GM12878 (cell line): ENCODE data around the gene GK. TPM values are rescaled to one million over a fixed set of nuclear protein-coding genes. Genes with fewer than 3 reads are reported as not detected.

Source experiments
- ATAC-seq: fragments of 200-7000 bp; cut with Tn5 transposase; 3 replicates; pipeline ENCODE4 v1.9.1; 2020; ENCODE audit warnings: mild to moderate bottlenecking, moderate library complexity
- BruUV-seq: library from RNA; stranded (reverse); fragments of 400-500 nt; replicated peaks from 2 replicates; lab custom pipeline; 2021; lab: Mats Ljungman, UMichigan
- CTCF ChIA-PET: fragments of 300-600 bp; sonication (Branson Sonifier 250); formaldehyde crosslinking; extraction: SDS; loops from one replicate; lab custom pipeline; 2021; ENCODE audit warnings: inconsistent platforms; lab: Yijun Ruan, JAX
- POLR2A ChIA-PET: fragments of 350-600 bp; formaldehyde crosslinking; extraction: SDS; loops from one replicate; lab custom pipeline; 2021; ENCODE audit warnings: inconsistent platforms; lab: Charles Lee
- RAD21 ChIA-PET: fragments of 300-600 bp; sonication (Branson Sonifier 250); formaldehyde crosslinking; loops from one replicate; lab custom pipeline; 2023; ENCODE audit warnings: antibody characterized with exemption; ENCODE audit not compliant: unreplicated experiment; lab: Charles Lee
- SMC1A ChIA-PET: fragments of 300-600 bp; sonication (Branson Sonifier 250); formaldehyde crosslinking; loops from one replicate; lab custom pipeline; 2023; ENCODE audit not compliant: unreplicated experiment, uncharacterized antibody; lab: Charles Lee
- DNase-seq: peaks from one replicate; pipeline ENCODE4 v3.0.0-alpha.2; 2011; ENCODE audit warnings: low read depth, low spot score
- FAIRE-seq: peaks from 3 replicates; lab custom pipeline; 2011; peaks lifted over from hg19 to GRCh38; lab: Jason Lieb, UNC
- H2AFZ ChIP-seq: 2 replicates; pipeline ENCODE4 v1.6.0; 2011; ENCODE audit warnings: low read depth, low read length, control low read depth; ENCODE audit not compliant: control insufficient read depth
- H3K27ac ChIP-seq: 2 replicates; pipeline ENCODE4 v1.5.1; 2011; ENCODE audit warnings: control low read depth; ENCODE audit not compliant: control insufficient read depth, insufficient read depth
- H3K27me3 ChIP-seq, 2 experiments: replicated peaks in 1 of 2; 2 replicates each; pipeline versions ENCODE4 v1.6.0 to v1.6.1; 2011; ENCODE audit warnings: low read length in 1 of 2; ENCODE audit not compliant: control insufficient read depth in 2 of 2, insufficient read depth in 2 of 2
- H3K36me3 ChIP-seq, 2 experiments: 2 replicates each; pipeline ENCODE4 v1.5.1; 2011; ENCODE audit warnings: low read length in 1 of 2; ENCODE audit not compliant: control insufficient read depth in 2 of 2, insufficient read depth in 2 of 2
- H3K4me1 ChIP-seq: 2 replicates; pipeline ENCODE4 v1.6.1; 2011; ENCODE audit warnings: mild to moderate bottlenecking, low read length, moderate library complexity, mixed read lengths; ENCODE audit not compliant: control insufficient read depth, insufficient read depth
- H3K4me2 ChIP-seq: 2 replicates; pipeline ENCODE4 v1.6.0; 2011; ENCODE audit warnings: control low read depth; ENCODE audit not compliant: control insufficient read depth, insufficient read depth
- H3K4me3 ChIP-seq: fragments of 200-600 bp; sonication (generic); 2 replicates; pipeline ENCODE4 v1.5.1; 2016
- H3K79me2 ChIP-seq: 2 replicates; pipeline ENCODE4 v1.6.0; 2011; ENCODE audit warnings: low read length; ENCODE audit not compliant: control insufficient read depth, insufficient read depth
- H3K9ac ChIP-seq: 2 replicates; pipeline ENCODE4 v1.8.0; 2011; ENCODE audit warnings: low read length, control low read depth, mixed read lengths; ENCODE audit not compliant: control insufficient read depth, insufficient read depth
- H3K9me3 ChIP-seq: replicated peaks from 3 replicates; pipeline ENCODE4 v1.5.1; 2011; ENCODE audit warnings: mild to moderate bottlenecking, low read length; ENCODE audit not compliant: control insufficient read depth, insufficient read depth
- H4K20me1 ChIP-seq: 2 replicates; pipeline ENCODE4 v1.6.0; 2011; ENCODE audit not compliant: control insufficient read depth, insufficient read depth
- BHLHE40 ChIP-seq, 2 experiments: fragments of 450-650 bp in 1 of 2; IDR thresholded peaks; 2 replicates each; pipeline ENCODE4 v1.6.1; 2011 to 2017; ENCODE audit warnings: low read depth in 2 of 2, borderline replicate concordance in 1 of 2, improper control_type of control experiment in 1 of 2, low read length in 1 of 2, mild to moderate bottlenecking in 1 of 2
- BMI1 ChIP-seq: fragments of 450-650 bp; IDR thresholded peaks from 2 replicates; pipeline ENCODE4 v1.6.1; 2016; ENCODE audit warnings: mild to moderate bottlenecking, moderate library complexity, borderline replicate concordance
- EGR1 ChIP-seq, 2 experiments: IDR thresholded peaks; 1 replicate in 1 of 2; 2 replicates in 1 of 2; pipeline ENCODE4 v1.6.1; 2011 to 2012; ENCODE audit warnings: low read depth in 2 of 2, low read length in 2 of 2, borderline replicate concordance in 1 of 2, mild to moderate bottlenecking in 1 of 2, moderate library complexity in 1 of 2
- ETV6 ChIP-seq, 2 experiments: fragments of 450-650 bp in 1 of 2; IDR thresholded peaks in 1 of 2; conservative IDR thresholded peaks in 1 of 2; 2 replicates each; pipeline ENCODE4 v1.6.1; 2014; ENCODE audit warnings: antibody characterized with exemption in 1 of 2, borderline replicate concordance in 1 of 2, low read depth in 1 of 2, mild to moderate bottlenecking in 1 of 2, moderate library complexity in 1 of 2
- IRF4 ChIP-seq: IDR thresholded peaks from 2 replicates; pipeline ENCODE4 v1.6.1; 2011; ENCODE audit warnings: low read depth, low read length
- MYC ChIP-seq: IDR thresholded peaks from 2 replicates; pipeline ENCODE4 v1.6.1; 2011; ENCODE audit warnings: mild to moderate bottlenecking, low read length, moderate library complexity, inconsistent platforms; ENCODE audit not compliant: insufficient read depth, insufficient replicate concordance, insufficient read length, severe bottlenecking
- SIN3A ChIP-seq: IDR thresholded peaks from 2 replicates; pipeline ENCODE4 v1.6.1; 2012; ENCODE audit warnings: low read depth, low read length, improper control_type of control experiment
- SREBF1 ChIP-seq: IDR thresholded peaks from 2 replicates; pipeline ENCODE4 v1.6.1; 2012; ENCODE audit warnings: mild to moderate bottlenecking, low read length
- TCF12 ChIP-seq: IDR thresholded peaks from 2 replicates; pipeline ENCODE4 v1.6.1; 2011; ENCODE audit warnings: low read depth, mild to moderate bottlenecking, low read length
- YY1 ChIP-seq: IDR thresholded peaks from 2 replicates; pipeline ENCODE4 v1.6.1; 2011; ENCODE audit warnings: low read depth, mild to moderate bottlenecking, low read length
- in situ Hi-C: fragments of 300-500 bp; cut with MboI; formaldehyde crosslinking; loops from 9 replicates; pipeline ENCODE4 v1.14.3; 2018; ENCODE audit warnings: mixed read lengths
- intact Hi-C: fragments of 100-400 bp; cut with micrococcal nuclease; formaldehyde crosslinking; loops from one replicate; pipeline ENCODE4 v1.14.2; 2022; ENCODE audit not compliant: unreplicated experiment
- polyA plus RNA-seq, 11 experiments: library from polyadenylated mRNA; depleted of rRNA in 4 of 11; unstranded in 6 of 11; stranded (reverse) in 5 of 11; fragments of >200 nt; fragmentation: Nextera tagmentation in 4 of 11; fragmentation: Illumina TruSeq in 1 of 11; extraction: Ambion mirVana in 4 of 11; extraction: Trizol in 1 of 11; gene quantifications; 1 replicate in 1 of 11; 2 replicates in 10 of 11; pipeline versions ENCODE4 v1.2.1 to v1.2.3, GENCODE V29; 2011 to 2016; ENCODE audit warnings: inconsistent platforms in 2 of 11, missing spikeins in 2 of 11, low read depth in 1 of 11
- total RNA-seq, 4 experiments: library from RNA; depleted of rRNA in 3 of 4; stranded (reverse); fragments of >200 nt in 3 of 4; fragmentation: Illumina TruSeq in 1 of 4; extraction: Trizol in 1 of 4; gene quantifications; 2 replicates each; pipeline versions ENCODE4 v1.2.1 to v1.2.3, GENCODE V29; 2013 to 2021
- TF ChIP-seq, protein P1 (sequence below): IDR thresholded peaks from 2 replicates; pipeline ENCODE4 v1.6.1; 2012; ENCODE audit warnings: mild to moderate bottlenecking, low read depth, low read length
- TF ChIP-seq, protein P2 (sequence below): IDR thresholded peaks from 2 replicates; pipeline ENCODE4 v1.6.1; 2011; ENCODE audit warnings: borderline replicate concordance, low read depth, mild to moderate bottlenecking, moderate library complexity, low read length; ENCODE audit not compliant: insufficient read depth, poor library complexity, severe bottlenecking
- TF ChIP-seq, protein P3 (sequence below): fragments of 450-650 bp; IDR thresholded peaks from 2 replicates; pipeline ENCODE4 v1.6.1; 2017; ENCODE audit warnings: mild to moderate bottlenecking, moderate library complexity

GK gene
- total and polyA plus RNA-seq, 10 of the 15 experiments (the other 5 are each of a cell fraction or from before 2014, with no cell fraction given): 6.3 to 22.3 (median 11.1) TPM

DNA sequence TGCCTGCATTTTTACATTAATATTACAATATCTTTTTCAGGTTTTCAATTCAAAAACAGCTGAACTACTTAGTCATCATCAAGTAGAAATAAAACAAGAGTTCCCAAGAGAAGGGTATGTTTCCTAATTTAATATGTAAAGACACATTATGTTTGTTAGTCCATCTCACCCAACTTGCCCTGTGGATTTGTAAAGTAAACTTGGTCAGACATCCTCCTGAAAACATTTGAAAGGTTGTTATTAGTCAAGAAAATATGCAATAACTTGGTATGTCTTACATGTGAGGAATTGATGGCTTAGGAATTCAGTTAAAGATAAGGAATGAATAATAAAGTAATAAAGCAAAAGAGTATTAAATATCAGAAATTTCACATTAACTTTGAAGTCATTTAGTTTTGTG is 12.2 kb downstream of the GK start:
- POLR2A ChIA-PET: no interaction called here
- H3K4me1 ChIP-seq: no peaks in the 10 kb centered on the region
- no peaks in the 10 kb centered on the region for H3K36me3 ChIP-seq
- intact Hi-C loops: no loop called here
- ATAC-seq (no peak), FAIRE-seq (no peak), DNase-seq (no peak)
- H3K4me2 ChIP-seq: no peak overlapping the region
- SMC1A ChIA-PET: no interaction called here
- TF ChIP-seq YY1 (no peak), SREBF1 (no peak), BHLHE40 (IDR thresholded peaks at IDR 0.05; ENCODE audit: borderline replicate concordance in 1 of 2, low read depth in 2 of 2, low read length in 1 of 2) (no peak), TCF12 (no peak), SIN3A (no peak), BMI1 (no peak), IRF4 (no peak), EGR1 (IDR thresholded peaks at IDR 0.05; ENCODE audit: borderline replicate concordance in 1 of 2, low read depth in 2 of 2, low read length in 2 of 2) (no peak), ETV6 (conservative IDR thresholded peaks at IDR 0.05 in 1 of 2, IDR thresholded peaks at IDR 0.05 in 1 of 2; ENCODE audit: borderline replicate concordance in 1 of 2, low read depth in 1 of 2) (no peak), MYC (no peak)
- TF ChIP-seq, protein P1, sequence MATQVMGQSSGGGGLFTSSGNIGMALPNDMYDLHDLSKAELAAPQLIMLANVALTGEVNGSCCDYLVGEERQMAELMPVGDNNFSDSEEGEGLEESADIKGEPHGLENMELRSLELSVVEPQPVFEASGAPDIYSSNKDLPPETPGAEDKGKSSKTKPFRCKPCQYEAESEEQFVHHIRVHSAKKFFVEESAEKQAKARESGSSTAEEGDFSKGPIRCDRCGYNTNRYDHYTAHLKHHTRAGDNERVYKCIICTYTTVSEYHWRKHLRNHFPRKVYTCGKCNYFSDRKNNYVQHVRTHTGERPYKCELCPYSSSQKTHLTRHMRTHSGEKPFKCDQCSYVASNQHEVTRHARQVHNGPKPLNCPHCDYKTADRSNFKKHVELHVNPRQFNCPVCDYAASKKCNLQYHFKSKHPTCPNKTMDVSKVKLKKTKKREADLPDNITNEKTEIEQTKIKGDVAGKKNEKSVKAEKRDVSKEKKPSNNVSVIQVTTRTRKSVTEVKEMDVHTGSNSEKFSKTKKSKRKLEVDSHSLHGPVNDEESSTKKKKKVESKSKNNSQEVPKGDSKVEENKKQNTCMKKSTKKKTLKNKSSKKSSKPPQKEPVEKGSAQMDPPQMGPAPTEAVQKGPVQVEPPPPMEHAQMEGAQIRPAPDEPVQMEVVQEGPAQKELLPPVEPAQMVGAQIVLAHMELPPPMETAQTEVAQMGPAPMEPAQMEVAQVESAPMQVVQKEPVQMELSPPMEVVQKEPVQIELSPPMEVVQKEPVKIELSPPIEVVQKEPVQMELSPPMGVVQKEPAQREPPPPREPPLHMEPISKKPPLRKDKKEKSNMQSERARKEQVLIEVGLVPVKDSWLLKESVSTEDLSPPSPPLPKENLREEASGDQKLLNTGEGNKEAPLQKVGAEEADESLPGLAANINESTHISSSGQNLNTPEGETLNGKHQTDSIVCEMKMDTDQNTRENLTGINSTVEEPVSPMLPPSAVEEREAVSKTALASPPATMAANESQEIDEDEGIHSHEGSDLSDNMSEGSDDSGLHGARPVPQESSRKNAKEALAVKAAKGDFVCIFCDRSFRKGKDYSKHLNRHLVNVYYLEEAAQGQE: no peak
- TF ChIP-seq, protein P2, sequence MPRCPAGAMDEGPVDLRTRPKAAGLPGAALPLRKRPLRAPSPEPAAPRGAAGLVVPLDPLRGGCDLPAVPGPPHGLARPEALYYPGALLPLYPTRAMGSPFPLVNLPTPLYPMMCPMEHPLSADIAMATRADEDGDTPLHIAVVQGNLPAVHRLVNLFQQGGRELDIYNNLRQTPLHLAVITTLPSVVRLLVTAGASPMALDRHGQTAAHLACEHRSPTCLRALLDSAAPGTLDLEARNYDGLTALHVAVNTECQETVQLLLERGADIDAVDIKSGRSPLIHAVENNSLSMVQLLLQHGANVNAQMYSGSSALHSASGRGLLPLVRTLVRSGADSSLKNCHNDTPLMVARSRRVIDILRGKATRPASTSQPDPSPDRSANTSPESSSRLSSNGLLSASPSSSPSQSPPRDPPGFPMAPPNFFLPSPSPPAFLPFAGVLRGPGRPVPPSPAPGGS: no peak
- TF ChIP-seq, protein P3, sequence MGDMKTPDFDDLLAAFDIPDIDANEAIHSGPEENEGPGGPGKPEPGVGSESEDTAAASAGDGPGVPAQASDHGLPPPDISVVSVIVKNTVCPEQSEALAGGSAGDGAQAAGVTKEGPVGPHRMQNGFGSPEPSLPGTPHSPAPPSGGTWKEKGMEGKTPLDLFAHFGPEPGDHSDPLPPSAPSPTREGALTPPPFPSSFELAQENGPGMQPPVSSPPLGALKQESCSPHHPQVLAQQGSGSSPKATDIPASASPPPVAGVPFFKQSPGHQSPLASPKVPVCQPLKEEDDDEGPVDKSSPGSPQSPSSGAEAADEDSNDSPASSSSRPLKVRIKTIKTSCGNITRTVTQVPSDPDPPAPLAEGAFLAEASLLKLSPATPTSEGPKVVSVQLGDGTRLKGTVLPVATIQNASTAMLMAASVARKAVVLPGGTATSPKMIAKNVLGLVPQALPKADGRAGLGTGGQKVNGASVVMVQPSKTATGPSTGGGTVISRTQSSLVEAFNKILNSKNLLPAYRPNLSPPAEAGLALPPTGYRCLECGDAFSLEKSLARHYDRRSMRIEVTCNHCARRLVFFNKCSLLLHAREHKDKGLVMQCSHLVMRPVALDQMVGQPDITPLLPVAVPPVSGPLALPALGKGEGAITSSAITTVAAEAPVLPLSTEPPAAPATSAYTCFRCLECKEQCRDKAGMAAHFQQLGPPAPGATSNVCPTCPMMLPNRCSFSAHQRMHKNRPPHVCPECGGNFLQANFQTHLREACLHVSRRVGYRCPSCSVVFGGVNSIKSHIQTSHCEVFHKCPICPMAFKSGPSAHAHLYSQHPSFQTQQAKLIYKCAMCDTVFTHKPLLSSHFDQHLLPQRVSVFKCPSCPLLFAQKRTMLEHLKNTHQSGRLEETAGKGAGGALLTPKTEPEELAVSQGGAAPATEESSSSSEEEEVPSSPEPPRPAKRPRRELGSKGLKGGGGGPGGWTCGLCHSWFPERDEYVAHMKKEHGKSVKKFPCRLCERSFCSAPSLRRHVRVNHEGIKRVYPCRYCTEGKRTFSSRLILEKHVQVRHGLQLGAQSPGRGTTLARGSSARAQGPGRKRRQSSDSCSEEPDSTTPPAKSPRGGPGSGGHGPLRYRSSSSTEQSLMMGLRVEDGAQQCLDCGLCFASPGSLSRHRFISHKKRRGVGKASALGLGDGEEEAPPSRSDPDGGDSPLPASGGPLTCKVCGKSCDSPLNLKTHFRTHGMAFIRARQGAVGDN: no peak
- H3K4me3 ChIP-seq: no peak overlapping the region
- H3K9me3 ChIP-seq: no peaks in the 10 kb centered on the region
- no peak overlapping the region for H3K27ac ChIP-seq
- H3K9ac ChIP-seq: no peak overlapping the region
- H2AFZ ChIP-seq: no peak overlapping the region
- no peaks in the 10 kb centered on the region for H3K79me2 ChIP-seq
- CTCF ChIA-PET: interaction anchor here (0.9 to 1.3 kb wide), 2 partner anchors 11 to 153 kb away, joined by 3 read pairs; no protein-coding TSS in a partner anchor
- H3K27me3 ChIP-seq: no peaks in the 10 kb centered on the region
- RAD21 ChIA-PET: no interaction called here
- in situ Hi-C loops: no loop called here
- BruUV-seq: no TSS peak
- no peaks in the 10 kb centered on the region for H4K20me1 ChIP-seq
